Measurements from ENCODE around the gene SLC39A11.

The SLC39A11 gene

DNA sequence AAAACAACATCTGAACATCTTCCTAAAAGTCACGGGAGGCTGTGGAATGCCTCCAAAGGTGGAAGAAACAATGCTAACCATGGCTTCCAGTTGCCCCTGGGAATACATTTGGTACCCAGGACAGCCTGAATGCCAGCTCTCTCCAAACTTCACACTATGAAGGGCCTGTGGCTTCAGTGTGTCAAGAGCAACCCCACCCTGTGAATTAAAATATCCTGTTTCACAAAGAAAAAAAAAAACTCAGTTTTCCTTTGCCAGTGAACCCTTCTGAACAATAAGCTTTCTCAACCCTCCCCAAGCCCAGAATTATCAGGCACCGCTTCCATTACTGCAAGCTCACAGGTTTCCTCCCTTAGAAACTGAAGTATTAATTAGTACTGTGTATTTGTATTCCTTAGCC lies 69.8 kb downstream of the SLC39A11 start:
- DNase-seq (ENCODE audit: low read depth), result no peak
- H3K4me3 ChIP-seq (ENCODE audit: low read depth, low read length), result no peak overlapping the region
- TF ChIP-seq, protein P1, sequence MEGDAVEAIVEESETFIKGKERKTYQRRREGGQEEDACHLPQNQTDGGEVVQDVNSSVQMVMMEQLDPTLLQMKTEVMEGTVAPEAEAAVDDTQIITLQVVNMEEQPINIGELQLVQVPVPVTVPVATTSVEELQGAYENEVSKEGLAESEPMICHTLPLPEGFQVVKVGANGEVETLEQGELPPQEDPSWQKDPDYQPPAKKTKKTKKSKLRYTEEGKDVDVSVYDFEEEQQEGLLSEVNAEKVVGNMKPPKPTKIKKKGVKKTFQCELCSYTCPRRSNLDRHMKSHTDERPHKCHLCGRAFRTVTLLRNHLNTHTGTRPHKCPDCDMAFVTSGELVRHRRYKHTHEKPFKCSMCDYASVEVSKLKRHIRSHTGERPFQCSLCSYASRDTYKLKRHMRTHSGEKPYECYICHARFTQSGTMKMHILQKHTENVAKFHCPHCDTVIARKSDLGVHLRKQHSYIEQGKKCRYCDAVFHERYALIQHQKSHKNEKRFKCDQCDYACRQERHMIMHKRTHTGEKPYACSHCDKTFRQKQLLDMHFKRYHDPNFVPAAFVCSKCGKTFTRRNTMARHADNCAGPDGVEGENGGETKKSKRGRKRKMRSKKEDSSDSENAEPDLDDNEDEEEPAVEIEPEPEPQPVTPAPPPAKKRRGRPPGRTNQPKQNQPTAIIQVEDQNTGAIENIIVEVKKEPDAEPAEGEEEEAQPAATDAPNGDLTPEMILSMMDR (conservative IDR thresholded peaks at IDR 0.05; ENCODE audit: low read depth, low read length), result no peak

DNA sequence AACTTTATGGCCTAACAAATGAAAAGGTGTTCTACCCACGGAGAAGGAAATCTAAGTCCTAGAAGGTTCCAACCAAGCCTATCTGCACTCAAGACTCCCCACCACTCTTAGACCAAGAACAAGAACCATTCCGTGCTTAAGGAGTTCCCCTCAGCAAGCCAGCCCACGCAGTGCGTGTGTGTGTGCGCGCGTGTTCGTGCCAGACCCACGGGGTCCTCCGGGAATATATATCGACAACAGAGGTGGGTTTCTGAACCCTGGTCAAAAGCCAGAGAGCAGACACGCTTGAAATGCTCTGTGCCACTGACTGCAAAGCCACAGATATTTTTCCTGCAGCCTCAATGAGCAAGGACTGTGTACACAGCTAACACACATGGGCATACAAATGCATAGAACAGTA lies 70.7 kb downstream of the SLC39A11 start:
- TF ChIP-seq, protein P1 (conservative IDR thresholded peaks at IDR 0.05; ENCODE audit: low read depth, low read length), result no peak
- no peak overlapping the region for H3K4me3 ChIP-seq (ENCODE audit: low read depth, low read length)
- no peak for DNase-seq (ENCODE audit: low read depth)

DNA sequence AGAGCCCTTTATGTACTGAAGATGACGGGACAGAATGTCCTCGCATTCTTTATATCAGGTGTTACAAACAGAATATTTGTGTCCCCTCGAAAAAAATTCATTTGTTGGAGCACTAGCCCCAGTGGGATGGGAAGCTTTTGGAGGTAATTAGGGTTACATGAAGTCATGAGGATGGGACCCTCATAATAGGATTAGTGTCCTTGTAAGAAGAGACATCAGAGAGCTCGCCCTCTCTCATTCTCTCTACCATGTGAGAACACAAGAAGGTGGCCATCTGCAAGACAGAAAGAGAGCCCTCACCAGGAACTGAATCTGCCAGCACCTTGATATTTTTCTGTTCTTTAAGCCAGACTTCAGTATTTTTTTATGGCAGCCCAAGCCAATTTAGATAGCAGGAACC lies 72.4 kb downstream of the SLC39A11 start:
- H3K4me3 ChIP-seq (ENCODE audit: low read depth, low read length), result no peak overlapping the region
- TF ChIP-seq, protein P1 (conservative IDR thresholded peaks at IDR 0.05; ENCODE audit: low read depth, low read length), result no peak
- no peak for DNase-seq (ENCODE audit: low read depth)

DNA sequence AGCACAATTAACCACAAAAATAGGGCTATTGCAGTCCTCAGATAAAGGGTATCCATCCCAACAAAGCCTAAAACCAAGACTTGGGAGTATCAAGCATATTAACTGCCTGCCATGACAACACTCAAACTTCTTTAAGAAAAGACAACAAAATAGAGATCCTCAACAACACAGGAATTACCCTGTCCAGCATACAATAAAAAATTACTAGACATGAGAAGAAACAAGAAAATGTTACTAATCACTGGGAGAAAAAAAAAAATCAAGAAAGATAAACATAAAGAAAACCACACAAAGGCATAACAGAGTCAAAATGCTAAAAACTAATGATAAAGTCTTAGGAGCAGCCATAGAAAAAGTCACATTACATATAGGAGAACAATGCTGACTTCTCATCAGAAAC lies 73.9 kb downstream of the SLC39A11 start:
- TF ChIP-seq, protein P1 (conservative IDR thresholded peaks at IDR 0.05; ENCODE audit: low read depth, low read length), result no peak
- H3K4me3 ChIP-seq (ENCODE audit: low read depth, low read length), result no peak overlapping the region
- no peak for DNase-seq (ENCODE audit: low read depth)

DNA sequence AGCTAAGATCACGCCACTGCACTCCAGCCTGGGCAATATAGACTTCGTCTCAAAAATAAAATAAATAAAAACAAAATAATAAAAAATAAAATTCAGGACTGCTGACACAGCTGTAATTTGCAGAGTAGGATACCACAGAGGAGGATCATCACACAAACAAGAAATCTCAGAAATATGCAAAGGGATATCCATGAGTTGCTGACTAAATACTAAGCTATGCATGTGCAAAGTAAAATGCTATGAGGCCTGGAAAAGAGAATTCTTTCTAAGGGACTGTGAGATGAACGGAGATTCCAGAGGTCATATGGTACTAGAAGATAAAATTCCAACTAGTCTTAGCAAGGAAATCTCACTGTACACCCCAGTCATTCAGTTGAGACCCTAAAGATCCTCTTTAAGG lies 74.8 kb downstream of the SLC39A11 start:
- H3K4me3 ChIP-seq (ENCODE audit: low read depth, low read length), result no peak overlapping the region
- TF ChIP-seq, protein P1 (conservative IDR thresholded peaks at IDR 0.05; ENCODE audit: low read depth, low read length), result no peak
- peak; percentile 84 for DNase-seq (ENCODE audit: low read depth)

DNA sequence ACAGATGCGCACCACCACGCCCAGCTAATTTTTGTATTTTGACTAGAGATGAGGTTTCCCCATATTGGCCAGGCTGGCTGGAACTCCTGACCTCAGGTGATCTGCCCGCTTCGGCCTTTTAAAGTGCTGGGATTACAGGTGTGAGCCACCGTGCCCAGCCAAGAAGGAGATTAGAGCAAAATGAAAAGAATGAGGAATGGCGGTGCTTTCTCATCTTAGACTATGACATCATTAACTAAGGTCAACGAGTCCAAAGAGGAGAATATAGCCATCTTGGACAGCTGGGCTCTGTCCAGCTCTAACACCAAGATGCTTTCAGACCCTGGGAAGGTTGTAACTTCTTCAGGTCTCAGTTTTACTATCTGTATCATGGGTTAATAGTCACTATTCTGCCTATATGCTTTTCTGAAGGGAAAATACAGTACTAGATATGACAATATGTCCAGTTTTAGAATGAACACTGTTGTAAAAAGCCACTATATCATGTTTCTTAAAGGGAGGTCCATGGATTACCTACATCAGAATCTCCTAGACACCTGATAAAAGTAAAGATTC lies 76.7 kb downstream of the SLC39A11 start:
- TF ChIP-seq, protein P1 (conservative IDR thresholded peaks at IDR 0.05; ENCODE audit: low read depth, low read length), result no peak
- no peak for DNase-seq (ENCODE audit: low read depth)
- no peak overlapping the region for H3K4me3 ChIP-seq (ENCODE audit: low read depth, low read length)
